ENCODE data around the gene SH3GL3. TPM values are rescaled to one million over a fixed set of nuclear protein-coding genes. Genes with fewer than 3 reads are reported as not detected.
A peak's percentile ranks its signal among the peaks of the same experiment; 100 is the strongest.

Gene SH3GL3
- total and polyA plus RNA-seq, 2 of the 8 experiments (the other 6 are each of a cell fraction or from before 2014, with no cell fraction given): 14.1 to 19.1 TPM

DNA sequence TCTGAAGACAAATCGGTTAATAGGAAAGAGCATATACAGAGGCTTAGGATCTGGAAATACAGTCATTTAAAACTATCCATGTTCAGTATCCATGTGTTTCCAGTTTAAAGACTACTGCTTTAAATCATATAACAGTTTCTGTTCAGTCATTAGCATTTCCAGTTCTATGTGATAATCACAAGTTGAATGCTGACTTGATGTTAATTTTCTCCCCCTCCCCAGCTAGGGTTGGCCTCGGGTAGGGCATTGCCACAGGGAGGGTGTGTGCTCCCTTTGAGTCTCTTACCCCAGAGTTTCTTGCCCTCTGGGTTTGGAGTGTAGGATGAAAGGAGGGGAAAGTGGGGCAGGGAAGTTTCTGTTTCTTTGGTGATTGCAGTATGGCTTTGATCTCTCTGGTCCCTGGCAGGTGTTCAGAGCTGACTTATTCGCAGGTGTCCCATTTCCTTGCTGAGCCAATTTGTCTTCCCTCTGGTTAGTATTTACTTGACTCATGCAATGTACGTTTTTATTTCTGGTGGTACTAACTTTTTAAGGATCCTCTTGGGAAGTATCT lies 86.3 kb downstream of the SH3GL3 start:
- H3K4ac ChIP-seq (replicated peaks; ENCODE audit: insufficient read length, low read depth, low read length): no peak overlapping the region
- FAIRE-seq (no peak), DNase-seq (ENCODE audit: low read depth in 1 of 2, low spot score in 2 of 2) (no peak)
- no peak overlapping the region for H3K9ac ChIP-seq (replicated peaks in 1 of 4; ENCODE audit: extremely low read depth in 1 of 4, low read depth in 3 of 4, low read length in 3 of 4)
- 83% methylated on average over 4 of the region's 4 CpGs; no CpG with 5 or more reads in 1 of the 2 experiments for WGBS, 2 experiments (ENCODE audit: extremely low coverage in 1 of 2, insufficient coverage in 1 of 2, insufficient read length in 1 of 2, insufficient replicate concordance in 2 of 2, low coverage in 1 of 2, low lambda C conversion rate in 2 of 2, missing lambda C conversion rate in 1 of 2)
- no peak overlapping the region for H3K14ac ChIP-seq (ENCODE audit: insufficient read length)
- no peak overlapping the region for H2BK15ac ChIP-seq (ENCODE audit: low read length)
- peaks cover 2 to 10% (median 4%) of the 10 kb centered on the region in 4 experiments; a peak in 4 of 7 replicates for H3K4me1 ChIP-seq (replicated peaks in 1 of 4; ENCODE audit: control insufficient read depth in 3 of 4, insufficient read depth in 4 of 4, low read length in 3 of 4)
- peaks cover 0 to 4% of the 10 kb centered on the region in 2 experiments for H4K20me1 ChIP-seq (replicated peaks in 1 of 2; ENCODE audit: control insufficient read depth in 1 of 2, insufficient read depth in 2 of 2, low read length in 2 of 2)
- peak overlapping the region in 1 of 2 experiments; percentile 39; a peak in 1 of 4 replicates for H3K4me2 ChIP-seq (ENCODE audit: insufficient read depth in 1 of 2, low read depth in 2 of 2, low read length in 2 of 2)
- H3K23me2 ChIP-seq (ENCODE audit: low read depth, low read length): peaks cover 2% of the 10 kb centered on the region; the same call in 1 of the 2 replicates
- no peak overlapping the region for H2BK12ac ChIP-seq (ENCODE audit: low read depth, low read length)
- POLR2A ChIA-PET (ENCODE audit: partially characterized antibody): no interaction called here
- CTCF ChIA-PET (ENCODE audit: partially characterized antibody): interaction anchor here (1.0 to 1.8 kb wide), 4 partner anchors 19 to 214 kb away, joined by 3 to 5 read pairs (median 3); no protein-coding TSS in a partner anchor
- peaks cover 0 to 7% of the 10 kb centered on the region in 2 experiments; a peak in 1 of 4 replicates for H3K79me2 ChIP-seq (ENCODE audit: control insufficient read depth in 1 of 2, insufficient read depth in 2 of 2, low read length in 2 of 2)
- no peak overlapping the region for H3K18ac ChIP-seq (ENCODE audit: extremely low read depth, low read length)
- H3K79me1 ChIP-seq (ENCODE audit: low read depth, low read length): no peaks in the 10 kb centered on the region
- H2BK120ac ChIP-seq (replicated peaks; ENCODE audit: low read depth, low read length): no peak overlapping the region
- TF ChIP-seq RNF2 (IDR thresholded peaks at IDR 0.05; ENCODE audit: borderline replicate concordance, low read depth, low read length, missing control alignments, poor library complexity, severe bottlenecking) (no peak), POLR2A (IDR thresholded peaks at IDR 0.05; ENCODE audit: control extremely low read depth in 1 of 2, low read depth in 2 of 2, low read length in 2 of 2) (no peak), SP4 (IDR thresholded peaks at IDR 0.05; ENCODE audit: low read length) (no peak), SIRT6 (IDR thresholded peaks at IDR 0.05; ENCODE audit: low read length) (no peak), CEBPB (IDR thresholded peaks at IDR 0.05; ENCODE audit: low read depth, low read length) (no peak)
- H4K8ac ChIP-seq (ENCODE audit: extremely low read depth, insufficient read depth, low read length): no peak overlapping the region
- H3K36me3 ChIP-seq (ENCODE audit: control insufficient read depth in 2 of 4, insufficient read depth in 4 of 4, low read length in 3 of 4): no peaks in the 10 kb centered on the region
- H3K56ac ChIP-seq (replicated peaks; ENCODE audit: insufficient read length, low read depth, low read length): no peak overlapping the region
- no peak overlapping the region for H2BK5ac ChIP-seq (ENCODE audit: low read depth, low read length)
- H3K9me3 ChIP-seq (ENCODE audit: insufficient read depth in 2 of 2, low read depth in 1 of 2, low read length in 1 of 2): no peaks in the 10 kb centered on the region
- H2BK20ac ChIP-seq (ENCODE audit: low read length): no peak overlapping the region
- no peak overlapping the region for H4K5ac ChIP-seq (ENCODE audit: insufficient read length, low read depth, low read length)
- H4K91ac ChIP-seq (replicated peaks; ENCODE audit: insufficient read length, low read length): no peak overlapping the region
- H2AFZ ChIP-seq (ENCODE audit: low read length): no peak overlapping the region
- no peaks in the 10 kb centered on the region for H3K27me3 ChIP-seq (replicated peaks in 1 of 4; ENCODE audit: control insufficient read depth in 3 of 4, extremely low read depth in 1 of 4, insufficient read depth in 3 of 4, low read length in 3 of 4)
- no peak overlapping the region for H3K4me3 ChIP-seq (ENCODE audit: extremely low read depth in 1 of 4, insufficient read depth in 2 of 4, low read depth in 3 of 4, low read length in 4 of 4)
- no peak overlapping the region; the same call in 1 of the 2 replicates for H2AK5ac ChIP-seq (ENCODE audit: low read depth, low read length)
- no peak overlapping the region for H3K27ac ChIP-seq (ENCODE audit: low read depth, low read length)
- H3K23ac ChIP-seq (ENCODE audit: insufficient read length): no peak overlapping the region

All from H1 (cell line).